SK-N-SH treated with all-trans-retinoic acid at 6 μM for 48 hours (cell line): ENCODE results near the gene PPP3CA.

ENCODE experiments used
- ARNTL ChIP-seq: fragments of 450-650 bp; formaldehyde crosslinking; IDR thresholded peaks from 2 replicates; pipeline ENCODE4 v1.5.0; 2020; ENCODE audit warnings: low read depth, mild to moderate bottlenecking, moderate library complexity, borderline replicate concordance
- CSDC2 ChIP-seq: fragments of 250-450 bp; sonication (Bioruptor Pico); IDR thresholded peaks from 2 replicates; pipeline ENCODE4 v1.5.0; 2020; ENCODE audit warnings: mild to moderate bottlenecking, moderate library complexity
- ISL1 ChIP-seq: fragments of 250-450 bp; sonication (Bioruptor Pico); IDR thresholded peaks from 2 replicates; pipeline ENCODE4 v2.1.2; 2022; ENCODE audit warnings: mild to moderate bottlenecking, moderate library complexity
- ZC3H10 ChIP-seq: fragments of 250-450 bp; sonication (Bioruptor Pico); IDR thresholded peaks from 2 replicates; pipeline ENCODE4 v1.5.1; 2021; ENCODE audit warnings: mild to moderate bottlenecking, moderate library complexity
- ZFP3 ChIP-seq: fragments of 250-450 bp; sonication (Bioruptor Pico); IDR thresholded peaks from 2 replicates; pipeline ENCODE4 v1.5.0; 2020; ENCODE audit warnings: mild to moderate bottlenecking, moderate library complexity
- ZFP30 ChIP-seq: fragments of 450-650 bp; formaldehyde crosslinking; IDR thresholded peaks from 2 replicates; pipeline ENCODE4 v1.5.0; 2022; ENCODE audit warnings: mild to moderate bottlenecking, moderate library complexity
- ZNF565 ChIP-seq: fragments of 450-650 bp; formaldehyde crosslinking; conservative IDR thresholded peaks from 2 replicates; pipeline ENCODE4 v1.5.0; 2020; ENCODE audit warnings: low read depth, mild to moderate bottlenecking, moderate library complexity
- ZNF8 ChIP-seq: fragments of 450-650 bp; formaldehyde crosslinking; IDR thresholded peaks from 2 replicates; pipeline ENCODE4 v1.5.0; 2020; ENCODE audit warnings: mild to moderate bottlenecking, moderate library complexity
- TF ChIP-seq, protein P1 (sequence below): fragments of 250-450 bp; sonication (Bioruptor Pico); IDR thresholded peaks from 2 replicates; pipeline ENCODE4 v1.5.1; 2021; ENCODE audit warnings: mild to moderate bottlenecking, moderate library complexity
- TF ChIP-seq, protein P2 (sequence below): fragments of 250-450 bp; sonication (Bioruptor Pico); IDR thresholded peaks from 2 replicates; pipeline ENCODE4 v1.8.0; 2020; ENCODE audit warnings: mild to moderate bottlenecking, moderate library complexity, borderline replicate concordance
- TF ChIP-seq, protein P3 (sequence below): fragments of 250-450 bp; sonication (Bioruptor Pico); IDR thresholded peaks from 2 replicates; pipeline ENCODE4 v1.5.0; 2020; ENCODE audit warnings: mild to moderate bottlenecking, moderate library complexity
- TF ChIP-seq, protein P4 (sequence below): fragments of 250-450 bp; sonication (Bioruptor Pico); IDR thresholded peaks from 2 replicates; pipeline ENCODE4 v1.5.1; 2020; ENCODE audit warnings: low read depth, mild to moderate bottlenecking, moderate library complexity

DNA sequence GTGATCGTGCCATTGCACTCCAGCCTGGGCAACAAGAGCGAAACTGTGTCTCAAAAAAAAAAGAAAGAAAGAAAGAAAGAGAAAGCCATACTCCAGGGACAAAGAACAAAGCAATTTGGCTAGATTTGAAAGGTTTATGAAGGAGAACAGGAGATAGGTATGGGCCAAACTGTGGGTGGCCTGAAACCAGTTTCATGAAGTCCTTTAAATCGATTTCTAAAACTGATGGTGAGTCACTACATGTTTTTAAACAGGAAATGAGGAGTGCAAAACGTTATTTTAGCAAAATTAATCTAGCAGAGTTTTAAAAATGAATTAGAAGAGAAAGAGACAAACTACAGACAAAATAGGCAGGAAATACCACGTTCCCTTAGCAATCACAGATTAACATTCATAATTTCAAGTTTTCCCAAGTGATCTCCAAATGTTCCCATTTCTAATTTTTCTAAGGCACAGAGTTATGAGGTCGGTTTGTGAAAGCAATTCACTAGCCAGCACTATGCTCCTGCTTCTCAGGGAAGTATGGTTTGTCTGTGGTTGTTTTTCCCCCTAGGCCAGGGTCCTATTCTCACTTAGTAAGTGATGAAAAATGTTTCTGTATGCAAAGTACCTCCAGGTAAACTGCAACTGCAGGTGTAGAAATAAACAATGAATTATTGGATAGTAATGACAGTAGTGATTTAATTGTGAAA is 190.6 kb downstream of the PPP3CA start:
- TF ChIP-seq, protein P1, sequence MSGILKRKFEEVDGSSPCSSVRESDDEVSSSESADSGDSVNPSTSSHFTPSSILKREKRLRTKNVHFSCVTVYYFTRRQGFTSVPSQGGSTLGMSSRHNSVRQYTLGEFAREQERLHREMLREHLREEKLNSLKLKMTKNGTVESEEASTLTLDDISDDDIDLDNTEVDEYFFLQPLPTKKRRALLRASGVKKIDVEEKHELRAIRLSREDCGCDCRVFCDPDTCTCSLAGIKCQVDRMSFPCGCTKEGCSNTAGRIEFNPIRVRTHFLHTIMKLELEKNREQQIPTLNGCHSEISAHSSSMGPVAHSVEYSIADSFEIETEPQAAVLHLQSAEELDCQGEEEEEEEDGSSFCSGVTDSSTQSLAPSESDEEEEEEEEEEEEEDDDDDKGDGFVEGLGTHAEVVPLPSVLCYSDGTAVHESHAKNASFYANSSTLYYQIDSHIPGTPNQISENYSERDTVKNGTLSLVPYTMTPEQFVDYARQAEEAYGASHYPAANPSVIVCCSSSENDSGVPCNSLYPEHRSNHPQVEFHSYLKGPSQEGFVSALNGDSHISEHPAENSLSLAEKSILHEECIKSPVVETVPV (CRISPR knock-in tag), result no peak
- TF ChIP-seq ZFP30 (no peak), ISL1 (no peak), ARNTL (CRISPR knock-in tag) (no peak), ZNF8 (CRISPR knock-in tag) (no peak), ZC3H10 (no peak), ZNF565 (CRISPR knock-in tag) (no peak), ZFP3 (no peak), CSDC2 (CRISPR knock-in tag) (no peak)
- TF ChIP-seq, protein P2, sequence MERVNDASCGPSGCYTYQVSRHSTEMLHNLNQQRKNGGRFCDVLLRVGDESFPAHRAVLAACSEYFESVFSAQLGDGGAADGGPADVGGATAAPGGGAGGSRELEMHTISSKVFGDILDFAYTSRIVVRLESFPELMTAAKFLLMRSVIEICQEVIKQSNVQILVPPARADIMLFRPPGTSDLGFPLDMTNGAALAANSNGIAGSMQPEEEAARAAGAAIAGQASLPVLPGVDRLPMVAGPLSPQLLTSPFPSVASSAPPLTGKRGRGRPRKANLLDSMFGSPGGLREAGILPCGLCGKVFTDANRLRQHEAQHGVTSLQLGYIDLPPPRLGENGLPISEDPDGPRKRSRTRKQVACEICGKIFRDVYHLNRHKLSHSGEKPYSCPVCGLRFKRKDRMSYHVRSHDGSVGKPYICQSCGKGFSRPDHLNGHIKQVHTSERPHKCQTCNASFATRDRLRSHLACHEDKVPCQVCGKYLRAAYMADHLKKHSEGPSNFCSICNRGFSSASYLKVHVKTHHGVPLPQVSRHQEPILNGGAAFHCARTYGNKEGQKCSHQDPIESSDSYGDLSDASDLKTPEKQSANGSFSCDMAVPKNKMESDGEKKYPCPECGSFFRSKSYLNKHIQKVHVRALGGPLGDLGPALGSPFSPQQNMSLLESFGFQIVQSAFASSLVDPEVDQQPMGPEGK (CRISPR knock-in tag), result no peak
- TF ChIP-seq, protein P3, sequence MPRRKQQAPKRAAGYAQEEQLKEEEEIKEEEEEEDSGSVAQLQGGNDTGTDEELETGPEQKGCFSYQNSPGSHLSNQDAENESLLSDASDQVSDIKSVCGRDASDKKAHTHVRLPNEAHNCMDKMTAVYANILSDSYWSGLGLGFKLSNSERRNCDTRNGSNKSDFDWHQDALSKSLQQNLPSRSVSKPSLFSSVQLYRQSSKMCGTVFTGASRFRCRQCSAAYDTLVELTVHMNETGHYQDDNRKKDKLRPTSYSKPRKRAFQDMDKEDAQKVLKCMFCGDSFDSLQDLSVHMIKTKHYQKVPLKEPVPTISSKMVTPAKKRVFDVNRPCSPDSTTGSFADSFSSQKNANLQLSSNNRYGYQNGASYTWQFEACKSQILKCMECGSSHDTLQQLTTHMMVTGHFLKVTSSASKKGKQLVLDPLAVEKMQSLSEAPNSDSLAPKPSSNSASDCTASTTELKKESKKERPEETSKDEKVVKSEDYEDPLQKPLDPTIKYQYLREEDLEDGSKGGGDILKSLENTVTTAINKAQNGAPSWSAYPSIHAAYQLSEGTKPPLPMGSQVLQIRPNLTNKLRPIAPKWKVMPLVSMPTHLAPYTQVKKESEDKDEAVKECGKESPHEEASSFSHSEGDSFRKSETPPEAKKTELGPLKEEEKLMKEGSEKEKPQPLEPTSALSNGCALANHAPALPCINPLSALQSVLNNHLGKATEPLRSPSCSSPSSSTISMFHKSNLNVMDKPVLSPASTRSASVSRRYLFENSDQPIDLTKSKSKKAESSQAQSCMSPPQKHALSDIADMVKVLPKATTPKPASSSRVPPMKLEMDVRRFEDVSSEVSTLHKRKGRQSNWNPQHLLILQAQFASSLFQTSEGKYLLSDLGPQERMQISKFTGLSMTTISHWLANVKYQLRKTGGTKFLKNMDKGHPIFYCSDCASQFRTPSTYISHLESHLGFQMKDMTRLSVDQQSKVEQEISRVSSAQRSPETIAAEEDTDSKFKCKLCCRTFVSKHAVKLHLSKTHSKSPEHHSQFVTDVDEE (CRISPR knock-in tag), result no peak
- TF ChIP-seq, protein P4, sequence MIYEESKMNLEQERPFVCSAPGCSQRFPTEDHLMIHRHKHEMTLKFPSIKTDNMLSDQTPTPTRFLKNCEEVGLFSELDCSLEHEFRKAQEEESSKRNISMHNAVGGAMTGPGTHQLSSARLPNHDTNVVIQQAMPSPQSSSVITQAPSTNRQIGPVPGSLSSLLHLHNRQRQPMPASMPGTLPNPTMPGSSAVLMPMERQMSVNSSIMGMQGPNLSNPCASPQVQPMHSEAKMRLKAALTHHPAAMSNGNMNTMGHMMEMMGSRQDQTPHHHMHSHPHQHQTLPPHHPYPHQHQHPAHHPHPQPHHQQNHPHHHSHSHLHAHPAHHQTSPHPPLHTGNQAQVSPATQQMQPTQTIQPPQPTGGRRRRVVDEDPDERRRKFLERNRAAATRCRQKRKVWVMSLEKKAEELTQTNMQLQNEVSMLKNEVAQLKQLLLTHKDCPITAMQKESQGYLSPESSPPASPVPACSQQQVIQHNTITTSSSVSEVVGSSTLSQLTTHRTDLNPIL (CRISPR knock-in tag), result no peak
